DOHH2 (cell line): ENCODE measurements around the gene C14orf180.

Experiments
- H3F3A ChIP-seq: fragments of 200-600 bp; sonication (generic), shearing (Covaris generic); 2 replicates; pipeline ENCODE4 v1.6.0; 2016; ENCODE audit warnings: antibody characterized with exemption, mild to moderate bottlenecking; ENCODE audit not compliant: control insufficient read depth, insufficient read depth
- H3K27ac ChIP-seq: fragments of 200-600 bp; sonication (generic); 2 replicates; pipeline ENCODE4 v1.5.1; 2014; ENCODE audit warnings: low read depth, mild to moderate bottlenecking, low read length, moderate library complexity
- H3K27me3 ChIP-seq: fragments of 200-600 bp; sonication (generic); 2 replicates; pipeline ENCODE4 v1.6.1; 2014; ENCODE audit warnings: mild to moderate bottlenecking, low read length, mixed read lengths; ENCODE audit not compliant: control insufficient read depth
- H3K36me3 ChIP-seq: fragments of 200-600 bp; sonication (generic); 2 replicates; pipeline ENCODE4 v1.6.1; 2014; ENCODE audit warnings: mild to moderate bottlenecking, low read length, moderate library complexity, mixed read lengths; ENCODE audit not compliant: control insufficient read depth
- H3K4me1 ChIP-seq: fragments of 200-600 bp; sonication (generic); 2 replicates; pipeline ENCODE4 v1.6.1; 2014; ENCODE audit warnings: mild to moderate bottlenecking, low read length, mixed read lengths; ENCODE audit not compliant: control insufficient read depth
- H3K4me2 ChIP-seq: fragments of 200-600 bp; sonication (generic); 2 replicates; pipeline ENCODE4 v1.6.0; 2014; ENCODE audit warnings: mild to moderate bottlenecking, low read length, moderate library complexity
- H3K4me3 ChIP-seq: fragments of 200-600 bp; sonication (generic); 2 replicates; pipeline ENCODE4 v1.5.1; 2014; ENCODE audit warnings: mild to moderate bottlenecking, low read length, mixed read lengths
- H3K79me2 ChIP-seq: fragments of 200-600 bp; sonication (generic); 2 replicates; pipeline ENCODE4 v1.6.1; 2014; ENCODE audit warnings: mild to moderate bottlenecking, low read length, mixed read lengths; ENCODE audit not compliant: control insufficient read depth
- H3K9me2 ChIP-seq: fragments of 200-600 bp; sonication (generic); replicated peaks from 2 replicates; pipeline ENCODE4 v1.6.1; 2014; ENCODE audit warnings: mild to moderate bottlenecking, low read length, mixed read lengths; ENCODE audit not compliant: control insufficient read depth
- H3K9me3 ChIP-seq: fragments of 200-600 bp; sonication (generic); 2 replicates; pipeline ENCODE4 v1.6.1; 2014; ENCODE audit warnings: antibody characterized with exemption, low read length, mixed read lengths; ENCODE audit not compliant: control insufficient read depth, insufficient read depth
- H4K20me1 ChIP-seq: fragments of 200-600 bp; sonication (generic); 2 replicates; pipeline ENCODE4 v1.6.0; 2014; ENCODE audit warnings: low read depth, mild to moderate bottlenecking, antibody characterized with exemption, low read length, moderate library complexity; ENCODE audit not compliant: control insufficient read depth, insufficient read depth
- EZH2phosphoT487 ChIP-seq: fragments of 200-600 bp; sonication (generic); IDR thresholded peaks from 2 replicates; pipeline ENCODE4 v1.6.1; 2017; ENCODE audit warnings: borderline replicate concordance, mild to moderate bottlenecking, antibody characterized with exemption, low read length, moderate library complexity, mixed read lengths
- TF ChIP-seq, protein P1 (sequence below): fragments of 200-600 bp; sonication (generic); IDR thresholded peaks from one replicate; pipeline ENCODE4 v1.5.1; 2014; ENCODE audit warnings: antibody characterized with exemption, mild to moderate bottlenecking, low read depth, low read length; ENCODE audit not compliant: poor library complexity, severe bottlenecking

Gene C14orf180

DNA sequence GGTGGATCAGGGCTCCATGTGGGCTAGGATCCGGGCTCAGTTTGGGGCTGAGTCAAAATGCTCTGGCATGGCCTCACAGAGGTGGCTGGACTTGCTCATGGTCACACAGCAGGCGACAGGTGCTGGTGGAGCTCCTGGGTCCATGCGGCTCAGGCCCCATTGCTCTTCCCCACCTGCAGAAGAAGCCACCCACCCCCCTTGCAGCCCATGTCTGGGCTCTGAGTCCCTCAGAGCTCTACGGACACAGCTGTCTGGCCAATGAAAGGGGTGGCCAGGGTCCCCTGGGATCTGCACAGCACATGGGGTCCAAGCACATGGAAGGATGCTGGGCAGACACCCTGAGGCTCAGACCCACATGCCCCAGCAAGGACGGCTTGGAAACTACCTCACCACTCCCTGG, 17.0 kb upstream of the C14orf180 start:
- Histone ChIP-seq H4K20me1 (no peaks in the 10 kb centered on the region), H3K79me2 (no peaks in the 10 kb centered on the region), H3K27ac (no peak overlapping the region), H3K27me3 (no peaks in the 10 kb centered on the region), H3F3A (no peaks in the 10 kb centered on the region), H3K36me3 (no peaks in the 10 kb centered on the region), H3K9me2 (no peaks in the 10 kb centered on the region), H3K4me2 (no peak overlapping the region), H3K4me3 (no peak overlapping the region), H3K4me1 (no peaks in the 10 kb centered on the region), H3K9me3 (no peaks in the 10 kb centered on the region)
- TF ChIP-seq EZH2phosphoT487 = no peak

DNA sequence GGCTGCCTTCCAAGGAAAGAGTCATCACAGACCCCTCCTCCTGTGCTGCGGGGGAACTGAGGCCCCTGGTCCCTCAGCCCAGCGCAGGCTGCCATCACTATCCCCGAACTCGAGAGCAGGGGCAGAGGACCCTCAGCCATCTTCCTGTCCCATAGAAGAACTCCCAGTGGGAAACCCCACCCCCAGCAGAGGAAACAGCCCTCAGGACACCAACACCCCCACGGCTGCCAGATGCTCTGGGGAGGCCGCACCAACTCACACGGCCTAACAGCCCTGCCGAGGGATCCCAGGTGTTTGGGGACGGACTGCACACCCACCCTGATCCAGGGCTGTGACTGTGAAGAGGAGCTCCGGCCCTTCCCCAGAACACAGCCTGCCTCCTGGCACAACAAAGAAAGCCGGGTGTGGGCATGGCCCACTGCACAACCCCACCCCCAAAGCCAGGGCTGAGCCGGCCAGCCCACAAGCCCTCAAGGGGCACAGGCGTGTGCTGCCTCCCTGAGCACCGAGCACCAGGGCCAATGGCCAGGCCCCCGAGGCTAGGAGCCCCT, 16.3 kb upstream of the C14orf180 start:
- H3K4me1 ChIP-seq = no peaks in the 10 kb centered on the region
- H3K4me3 ChIP-seq = no peak overlapping the region
- H3K36me3 ChIP-seq = no peaks in the 10 kb centered on the region
- no peaks in the 10 kb centered on the region for H3F3A ChIP-seq
- H3K27ac ChIP-seq = no peak overlapping the region
- H4K20me1 ChIP-seq = no peaks in the 10 kb centered on the region
- no peaks in the 10 kb centered on the region for H3K9me2 ChIP-seq
- no peaks in the 10 kb centered on the region for H3K27me3 ChIP-seq
- H3K9me3 ChIP-seq = no peaks in the 10 kb centered on the region
- H3K79me2 ChIP-seq = no peaks in the 10 kb centered on the region
- H3K4me2 ChIP-seq = no peak overlapping the region
- TF ChIP-seq EZH2phosphoT487 = no peak
- TF ChIP-seq, protein P1, sequence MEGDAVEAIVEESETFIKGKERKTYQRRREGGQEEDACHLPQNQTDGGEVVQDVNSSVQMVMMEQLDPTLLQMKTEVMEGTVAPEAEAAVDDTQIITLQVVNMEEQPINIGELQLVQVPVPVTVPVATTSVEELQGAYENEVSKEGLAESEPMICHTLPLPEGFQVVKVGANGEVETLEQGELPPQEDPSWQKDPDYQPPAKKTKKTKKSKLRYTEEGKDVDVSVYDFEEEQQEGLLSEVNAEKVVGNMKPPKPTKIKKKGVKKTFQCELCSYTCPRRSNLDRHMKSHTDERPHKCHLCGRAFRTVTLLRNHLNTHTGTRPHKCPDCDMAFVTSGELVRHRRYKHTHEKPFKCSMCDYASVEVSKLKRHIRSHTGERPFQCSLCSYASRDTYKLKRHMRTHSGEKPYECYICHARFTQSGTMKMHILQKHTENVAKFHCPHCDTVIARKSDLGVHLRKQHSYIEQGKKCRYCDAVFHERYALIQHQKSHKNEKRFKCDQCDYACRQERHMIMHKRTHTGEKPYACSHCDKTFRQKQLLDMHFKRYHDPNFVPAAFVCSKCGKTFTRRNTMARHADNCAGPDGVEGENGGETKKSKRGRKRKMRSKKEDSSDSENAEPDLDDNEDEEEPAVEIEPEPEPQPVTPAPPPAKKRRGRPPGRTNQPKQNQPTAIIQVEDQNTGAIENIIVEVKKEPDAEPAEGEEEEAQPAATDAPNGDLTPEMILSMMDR = no peak

DNA sequence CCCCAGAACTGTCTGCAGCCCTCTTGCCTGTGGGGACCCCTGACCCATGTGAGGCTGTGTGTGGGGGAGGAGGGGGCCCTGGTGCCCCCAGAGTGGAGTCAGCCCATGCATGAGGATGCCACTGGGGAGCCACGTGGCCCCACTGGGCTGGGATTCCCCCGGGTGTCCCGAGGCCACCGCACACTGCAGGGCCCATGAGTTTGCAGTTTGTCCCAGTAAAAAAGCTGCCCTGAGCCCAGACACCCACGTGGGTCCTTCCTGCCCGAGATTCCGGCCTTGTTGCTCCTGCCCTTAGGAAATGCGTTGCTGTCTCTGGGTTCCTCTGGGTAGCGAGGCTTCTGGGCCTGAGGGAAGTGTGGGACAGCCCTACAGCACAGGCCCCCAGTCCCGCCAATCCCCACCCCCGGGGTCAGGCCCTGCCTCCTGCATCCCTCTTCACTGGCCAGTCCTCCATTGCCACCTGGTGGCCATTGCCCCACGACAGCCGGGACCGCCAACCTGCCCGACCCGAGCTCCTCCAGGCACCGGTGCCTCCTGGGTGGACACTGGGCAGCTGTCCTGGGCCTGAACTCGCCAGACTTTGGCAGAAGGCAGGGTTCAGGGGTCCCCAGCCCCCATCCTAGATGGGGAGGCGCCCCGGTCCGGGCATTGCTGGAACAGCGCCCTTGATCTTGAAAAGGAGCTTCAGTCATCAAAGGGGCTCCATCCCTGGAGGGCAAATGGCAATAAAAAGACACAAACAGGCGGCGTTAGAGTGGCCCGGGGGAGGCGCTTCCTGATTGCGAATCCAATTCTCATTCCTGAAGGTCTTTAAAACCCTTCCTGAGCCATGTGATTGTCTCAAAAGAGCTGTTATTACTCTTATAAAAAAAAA, 15.6 kb upstream of the C14orf180 start:
- H3K4me2 ChIP-seq = no peak overlapping the region
- no peaks in the 10 kb centered on the region for H3K9me3 ChIP-seq
- no peaks in the 10 kb centered on the region for H3K27me3 ChIP-seq
- no peak overlapping the region for H3K4me3 ChIP-seq
- no peaks in the 10 kb centered on the region for H3K4me1 ChIP-seq
- H3K27ac ChIP-seq = no peak overlapping the region
- no peaks in the 10 kb centered on the region for H4K20me1 ChIP-seq
- H3K79me2 ChIP-seq = no peaks in the 10 kb centered on the region
- no peaks in the 10 kb centered on the region for H3K9me2 ChIP-seq
- TF ChIP-seq, protein P1 = peak; percentile 61
- TF ChIP-seq EZH2phosphoT487 = no peak
- H3K36me3 ChIP-seq = no peaks in the 10 kb centered on the region
- no peaks in the 10 kb centered on the region for H3F3A ChIP-seq
